ENCODE data around the gene MRPL21.

The MRPL21 gene

GRCh38 chr11:68841718-68842426 lies 61.8 kb downstream of the MRPL21 start, which contains the start of gene CPT1A:
CPT1A (minus strand) TSS chr11:68841916; CDS start chr11:68815474, 26,442 bp downstream.
- DNase-seq (ENCODE audit: low read depth in 2 of 2), result no peak

Data from activated CD8-positive, alpha-beta memory T cell treated with anti-CD3 and anti-CD28 coated beads for 4 hours (primary cell).